Central memory CD8-positive, alpha-beta T cell (primary cell): ENCODE results near the gene PATJ.
"Not testable (repeated sequence)": the region's sequence is repeated elsewhere in the genome, so short reads cannot be mapped to it uniquely, and the experiment has no call there.

Experiments used
- ATAC-seq: fragments of 150-1000 bp; cut with Tn5 transposase; replicated peaks from 2 replicates; pipeline ENCODE4 v1.10.0; 2022; ENCODE audit warnings: mild to moderate bottlenecking, moderate FRiP score, moderate number of reproducible peaks; ENCODE audit not compliant: poor library complexity, severe bottlenecking; ENCODE audit errors: extremely low read depth
- DNase-seq, 2 donors: peaks; one replicate each; pipeline ENCODE4 v3.0.0; 2021; ENCODE audit warnings: low spot score in 2 of 2
- H3K27ac Mint-ChIP-seq: one replicate; pipeline ENCODE4 v1.8.0; 2022; ENCODE audit warnings: low read depth, mild to moderate bottlenecking, moderate library complexity, mixed read lengths
- H3K27me3 Mint-ChIP-seq: one replicate; pipeline ENCODE4 v1.8.0; 2022; ENCODE audit warnings: mixed read lengths
- H3K36me3 Mint-ChIP-seq: one replicate; pipeline ENCODE4 v1.8.0; 2022; ENCODE audit warnings: mild to moderate bottlenecking, moderate library complexity, mixed read lengths; ENCODE audit not compliant: insufficient read depth
- H3K4me1 Mint-ChIP-seq: one replicate; pipeline ENCODE4 v1.8.0; 2022; ENCODE audit warnings: mixed read lengths
- H3K4me3 Mint-ChIP-seq: one replicate; pipeline ENCODE4 v1.8.0; 2022; ENCODE audit warnings: mild to moderate bottlenecking, moderate library complexity, mixed read lengths
- H3K9me3 Mint-ChIP-seq: one replicate; pipeline ENCODE4 v1.8.0; 2022; ENCODE audit warnings: mixed read lengths

Gene PATJ

GRCh38 chr1:62138029-62138428 is 395.7 kb downstream of the PATJ start:
- no peaks in the 10 kb centered on the region for H3K9me3 Mint-ChIP-seq
- H3K27me3 Mint-ChIP-seq: no peaks in the 10 kb centered on the region
- DNase-seq (no peak), ATAC-seq (no peak)
- peaks cover 9% of the 10 kb centered on the region for H3K36me3 Mint-ChIP-seq
- H3K4me3 Mint-ChIP-seq: no peak overlapping the region
- H3K27ac Mint-ChIP-seq: no peak overlapping the region
- H3K4me1 Mint-ChIP-seq: no peaks in the 10 kb centered on the region

DNA sequence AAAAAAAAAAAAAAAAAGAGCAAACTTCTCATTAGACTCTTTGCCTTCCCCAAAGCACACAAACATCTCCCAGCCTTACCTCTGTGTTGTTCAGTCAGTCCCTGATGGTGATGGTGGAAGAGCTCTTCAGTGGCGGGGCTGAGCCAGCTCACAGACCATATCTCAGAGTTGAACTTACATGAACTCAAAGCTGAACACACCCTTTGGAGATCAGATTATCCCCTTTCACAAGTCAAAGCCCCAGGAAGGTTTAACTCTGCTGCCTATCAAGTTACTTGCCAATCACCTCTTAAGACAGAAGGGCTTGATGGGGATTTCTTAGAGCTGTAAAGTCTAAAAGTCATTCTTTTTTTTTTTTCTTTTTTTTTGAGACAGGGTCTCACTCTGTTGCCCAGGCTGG is 397.1 kb downstream of the PATJ start:
- Mint-ChIP-seq H3K4me1 (no peaks in the 10 kb centered on the region), H3K4me3 (no peak overlapping the region), H3K27me3 (no peaks in the 10 kb centered on the region), H3K36me3 (peaks cover 9% of the 10 kb centered on the region), H3K27ac (no peak overlapping the region), H3K9me3 (no peaks in the 10 kb centered on the region)
- ATAC-seq (no peak), DNase-seq (no peak)

DNA sequence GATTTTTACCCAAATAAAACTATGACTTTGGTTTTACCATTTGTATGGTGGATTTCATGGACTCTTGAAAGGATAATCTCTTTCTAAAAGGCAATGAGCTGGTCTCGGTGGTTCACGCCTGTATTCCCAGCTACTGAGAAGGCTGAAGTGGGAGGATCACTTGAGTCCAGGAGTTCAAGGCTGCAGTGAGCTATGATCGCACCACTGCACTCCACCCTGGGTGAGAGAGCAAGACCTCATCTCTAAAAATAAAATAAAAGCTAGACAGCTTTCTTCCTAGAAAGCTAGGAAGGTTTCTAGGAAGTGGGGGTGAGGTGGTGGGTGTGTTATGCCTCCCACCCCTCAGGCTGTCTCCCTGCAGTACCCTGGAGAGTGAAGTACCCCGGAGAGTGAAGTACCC is 398.4 kb downstream of the PATJ start:
- no peak overlapping the region for H3K27ac Mint-ChIP-seq
- no peaks in the 10 kb centered on the region for H3K27me3 Mint-ChIP-seq
- H3K4me1 Mint-ChIP-seq: no peaks in the 10 kb centered on the region
- H3K9me3 Mint-ChIP-seq: no peaks in the 10 kb centered on the region
- ATAC-seq (no peak), DNase-seq (no peak)
- H3K36me3 Mint-ChIP-seq: peaks cover 7% of the 10 kb centered on the region
- H3K4me3 Mint-ChIP-seq: no peak overlapping the region

DNA sequence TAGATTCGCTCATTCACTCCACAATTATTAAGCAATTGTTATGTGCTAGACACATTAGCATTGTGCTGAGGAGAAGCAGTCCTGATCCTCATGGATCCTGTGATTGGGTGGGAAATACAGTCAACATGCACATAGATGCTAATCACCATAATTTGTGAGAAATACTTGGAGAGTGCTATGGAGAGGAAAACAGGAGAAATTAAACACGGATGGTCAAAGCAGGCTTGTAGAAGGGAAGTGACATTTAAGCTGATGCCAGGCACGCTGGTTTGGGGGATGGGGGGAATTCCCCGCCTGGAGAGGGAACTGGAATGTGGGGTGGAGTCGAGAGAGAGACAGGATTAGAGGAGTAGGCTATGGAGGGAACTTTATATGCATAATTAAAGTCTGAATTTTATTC is 400.2 kb downstream of the PATJ start:
- H3K27me3 Mint-ChIP-seq: no peaks in the 10 kb centered on the region
- no peaks in the 10 kb centered on the region for H3K9me3 Mint-ChIP-seq
- H3K4me3 Mint-ChIP-seq: no peak overlapping the region
- H3K36me3 Mint-ChIP-seq: peaks cover 8% of the 10 kb centered on the region
- DNase-seq (no peak), ATAC-seq (no peak)
- no peak overlapping the region for H3K27ac Mint-ChIP-seq
- no peaks in the 10 kb centered on the region for H3K4me1 Mint-ChIP-seq

GRCh38 chr1:62144238-62144831 is 402.1 kb downstream of the PATJ start:
- no peaks in the 10 kb centered on the region for H3K27me3 Mint-ChIP-seq
- DNase-seq (no peak), ATAC-seq (no peak)
- no peaks in the 10 kb centered on the region for H3K4me1 Mint-ChIP-seq
- H3K36me3 Mint-ChIP-seq: peaks cover 15% of the 10 kb centered on the region
- H3K27ac Mint-ChIP-seq: no peak overlapping the region
- no peaks in the 10 kb centered on the region for H3K9me3 Mint-ChIP-seq
- no peak overlapping the region for H3K4me3 Mint-ChIP-seq

GRCh38 chr1:62159940-62160348 is 417.7 kb downstream of the PATJ start:
- DNase-seq: no peak
- no peak for ATAC-seq
- Mint-ChIP-seq H3K4me3 (no peak overlapping the region), H3K9me3 (no peaks in the 10 kb centered on the region), H3K27ac (no peak overlapping the region), H3K36me3 (no peaks in the 10 kb centered on the region), H3K27me3 (no peaks in the 10 kb centered on the region), H3K4me1 (no peaks in the 10 kb centered on the region)

DNA sequence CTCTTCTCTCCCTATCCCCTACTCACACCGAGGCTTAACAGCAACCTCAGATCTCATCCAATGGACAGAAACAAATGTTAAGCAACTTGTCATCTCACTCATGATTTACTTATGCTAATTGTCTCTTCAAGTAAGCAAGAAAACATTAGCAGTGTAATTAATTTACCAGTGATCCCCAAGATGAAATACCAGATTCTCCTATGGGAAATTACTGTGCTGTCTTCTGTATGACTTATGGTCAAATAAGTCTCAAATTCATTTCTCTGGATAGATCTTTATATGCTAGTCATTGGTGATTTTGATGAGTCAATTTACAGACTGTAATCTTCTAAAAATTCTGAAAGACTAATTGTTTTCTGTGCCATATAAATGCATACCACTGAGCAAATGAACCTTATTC is 419.4 kb downstream of the PATJ start:
- H3K36me3 Mint-ChIP-seq: no peaks in the 10 kb centered on the region
- ATAC-seq (no peak), DNase-seq (no peak)
- no peaks in the 10 kb centered on the region for H3K27me3 Mint-ChIP-seq
- no peak overlapping the region for H3K4me3 Mint-ChIP-seq
- no peaks in the 10 kb centered on the region for H3K4me1 Mint-ChIP-seq
- no peak overlapping the region for H3K27ac Mint-ChIP-seq
- no peaks in the 10 kb centered on the region for H3K9me3 Mint-ChIP-seq

DNA sequence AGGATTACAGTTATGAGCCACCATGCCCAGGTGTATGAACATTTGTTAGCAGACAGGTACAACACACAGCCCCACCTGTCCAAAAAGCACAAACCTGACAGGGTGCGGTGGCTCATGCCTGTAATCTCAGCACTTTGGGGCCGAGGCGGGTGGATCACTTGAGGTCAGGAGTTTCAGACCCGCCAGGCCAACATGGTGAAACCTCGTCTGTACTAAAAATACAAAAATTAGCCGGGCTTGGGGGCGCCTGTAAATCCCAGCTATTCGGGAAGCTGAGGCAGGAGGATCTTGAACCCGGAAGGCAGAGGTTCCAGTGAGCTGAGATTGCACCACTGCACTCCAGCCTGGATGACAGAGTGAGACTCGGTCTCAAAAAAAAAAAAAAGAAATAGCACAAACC is 428.1 kb downstream of the PATJ start:
- not testable (repeated sequence) for H3K4me1 Mint-ChIP-seq, H3K27ac Mint-ChIP-seq, ATAC-seq, H3K4me3 Mint-ChIP-seq, H3K9me3 Mint-ChIP-seq, DNase-seq, H3K36me3 Mint-ChIP-seq
- H3K27me3 Mint-ChIP-seq: peaks cover 22% of the 10 kb centered on the region

- Mint-ChIP-seq H3K4me1 (no peaks in the 10 kb centered on the region), H3K9me3 (no peaks in the 10 kb centered on the region), H3K27ac (no peak overlapping the region), H3K27me3 (peaks cover 19% of the 10 kb centered on the region), H3K36me3 (peaks cover 1% of the 10 kb centered on the region), H3K4me3 (no peak overlapping the region)
- no peak for ATAC-seq
- DNase-seq: no peak
Measured at GRCh38 chr1:62175568-62176179, 433.4 kb downstream of the PATJ start.

- peaks cover 1% of the 10 kb centered on the region for H3K36me3 Mint-ChIP-seq
- H3K27ac Mint-ChIP-seq: peak overlapping the region; percentile 25
- no peak overlapping the region for H3K4me3 Mint-ChIP-seq
- ATAC-seq (no peak), DNase-seq (no peak)
- H3K27me3 Mint-ChIP-seq: peaks cover 16% of the 10 kb centered on the region
- no peaks in the 10 kb centered on the region for H3K9me3 Mint-ChIP-seq
- no peaks in the 10 kb centered on the region for H3K4me1 Mint-ChIP-seq
Measured at GRCh38 chr1:62176597-62177312, 434.5 kb downstream of the PATJ start.

- H3K9me3 Mint-ChIP-seq: no peaks in the 10 kb centered on the region
- H3K4me3 Mint-ChIP-seq: no peak overlapping the region
- peaks cover 10% of the 10 kb centered on the region for H3K27me3 Mint-ChIP-seq
- DNase-seq (no peak), ATAC-seq (no peak)
- no peak overlapping the region for H3K27ac Mint-ChIP-seq
- no peaks in the 10 kb centered on the region for H3K4me1 Mint-ChIP-seq
- H3K36me3 Mint-ChIP-seq: peaks cover 1% of the 10 kb centered on the region
Measured at GRCh38 chr1:62177621-62178020, 435.3 kb downstream of the PATJ start.

GRCh38 chr1:62178372-62178771 is 436.1 kb downstream of the PATJ start:
- no peak for ATAC-seq
- Mint-ChIP-seq H3K27ac (no peak overlapping the region), H3K27me3 (peaks cover 18% of the 10 kb centered on the region), H3K4me3 (no peak overlapping the region), H3K4me1 (no peaks in the 10 kb centered on the region), H3K36me3 (peaks cover 1% of the 10 kb centered on the region), H3K9me3 (no peaks in the 10 kb centered on the region)
- no peak for DNase-seq

GRCh38 chr1:62180054-62180453 is 437.8 kb downstream of the PATJ start:
- H3K27me3 Mint-ChIP-seq: peaks cover 26% of the 10 kb centered on the region
- not testable (repeated sequence) for DNase-seq, H3K27ac Mint-ChIP-seq, H3K9me3 Mint-ChIP-seq, H3K4me3 Mint-ChIP-seq, ATAC-seq, H3K4me1 Mint-ChIP-seq, H3K36me3 Mint-ChIP-seq
